ENCODE measurements around the gene GOT2. TPM values are rescaled to one million over a fixed set of nuclear protein-coding genes. Genes with fewer than 3 reads are reported as not detected.

GOT2 gene
- total and polyA plus RNA-seq, 2 donors (not counting 3 experiments of a cell fraction or from before 2014, with no cell fraction given), result 53.4 to 127 TPM

DNA sequence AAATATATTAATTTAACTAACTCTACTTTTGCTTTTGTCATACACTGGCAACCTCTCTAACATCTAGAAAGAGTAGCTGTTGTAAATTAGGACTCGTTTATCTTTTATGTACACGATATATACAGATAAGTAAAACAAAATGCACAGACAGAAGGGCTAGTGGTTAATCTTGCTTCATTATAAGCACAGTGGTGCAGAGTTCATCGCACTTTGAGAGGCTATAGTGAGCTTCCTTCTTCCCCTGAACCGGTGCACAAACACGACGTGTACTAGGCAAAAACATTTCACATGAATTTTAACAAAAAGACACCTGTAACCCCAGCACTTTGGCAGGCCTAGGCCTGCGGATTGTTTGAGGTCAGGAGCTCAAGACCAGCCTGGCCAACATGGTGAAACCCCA lies 10.4 kb upstream of the GOT2 start:
- no peaks in the 10 kb centered on the region for H4K20me1 ChIP-seq (replicated peaks; ENCODE audit: control insufficient read depth, extremely low read depth, insufficient read depth, low read length)
- no peak overlapping the region for H3K9ac ChIP-seq (replicated peaks; ENCODE audit: extremely low read depth, insufficient read depth, low read length)
- no peak overlapping the region for H2AFZ ChIP-seq (ENCODE audit: low read depth, low read length)
- POLR2A ChIA-PET, result no interaction called here
- CTCF ChIA-PET, result interaction anchor here (4.8 kb wide), 1 partner anchor 12 kb away, joined by 25 read pairs; no protein-coding TSS in a partner anchor
- FAIRE-seq, result no peak
- H3K9me1 ChIP-seq (replicated peaks; ENCODE audit: control insufficient read depth, extremely low read depth, insufficient read depth, low read length), result no peaks in the 10 kb centered on the region
- no peak overlapping the region for H3K4me3 ChIP-seq (replicated peaks in 1 of 3; ENCODE audit: insufficient read depth in 1 of 3, low read depth in 1 of 3, low read length in 3 of 3)
- H3K9me3 ChIP-seq (replicated peaks; ENCODE audit: control insufficient read depth, insufficient read depth, low read length), result no peaks in the 10 kb centered on the region
- DNase-seq (ENCODE audit: low read depth, low spot score), result no peak
- no peaks in the 10 kb centered on the region for H3K36me3 ChIP-seq (ENCODE audit: control insufficient read depth in 2 of 2, extremely low read depth in 1 of 2, insufficient read depth in 2 of 2, low read length in 2 of 2)
- dilution Hi-C loops (cut with MboI; ENCODE audit: extremely low pct_ligation_motif_present, low sequenced_read_pairs), result no loop called here
- H3K79me2 ChIP-seq (ENCODE audit: control insufficient read depth, insufficient read depth, low read length), result no peaks in the 10 kb centered on the region
- no peak overlapping the region for H3K4me2 ChIP-seq (ENCODE audit: insufficient read depth, low read length)
- TF ChIP-seq POLR2AphosphoS5 (IDR thresholded peaks at IDR 0.05; ENCODE audit: insufficient read depth, low read depth, low read length) (no peak), MYC (IDR thresholded peaks at IDR 0.05; ENCODE audit: low read depth, low read length) (no peak), FOS (IDR thresholded peaks at IDR 0.05; ENCODE audit: borderline replicate concordance, insufficient read depth, low read length) (no peak), EZH2 (IDR thresholded peaks at IDR 0.05; ENCODE audit: borderline replicate concordance, low read depth, low read length, severe bottlenecking) (no peak), JUN (IDR thresholded peaks at IDR 0.05; ENCODE audit: borderline replicate concordance, insufficient read depth, insufficient read length, low read depth) (no peak), GATA2 (IDR thresholded peaks at IDR 0.05; ENCODE audit: insufficient read depth, insufficient read length, low read depth, low read length) (no peak), POLR2A (IDR thresholded peaks at IDR 0.05; ENCODE audit: low read depth, low read length) (no peak)
- TF ChIP-seq, protein P1, sequence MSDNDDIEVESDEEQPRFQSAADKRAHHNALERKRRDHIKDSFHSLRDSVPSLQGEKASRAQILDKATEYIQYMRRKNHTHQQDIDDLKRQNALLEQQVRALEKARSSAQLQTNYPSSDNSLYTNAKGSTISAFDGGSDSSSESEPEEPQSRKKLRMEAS (IDR thresholded peaks at IDR 0.05; ENCODE audit: insufficient read depth, insufficient read length), result no peak
- TF ChIP-seq, protein P2, sequence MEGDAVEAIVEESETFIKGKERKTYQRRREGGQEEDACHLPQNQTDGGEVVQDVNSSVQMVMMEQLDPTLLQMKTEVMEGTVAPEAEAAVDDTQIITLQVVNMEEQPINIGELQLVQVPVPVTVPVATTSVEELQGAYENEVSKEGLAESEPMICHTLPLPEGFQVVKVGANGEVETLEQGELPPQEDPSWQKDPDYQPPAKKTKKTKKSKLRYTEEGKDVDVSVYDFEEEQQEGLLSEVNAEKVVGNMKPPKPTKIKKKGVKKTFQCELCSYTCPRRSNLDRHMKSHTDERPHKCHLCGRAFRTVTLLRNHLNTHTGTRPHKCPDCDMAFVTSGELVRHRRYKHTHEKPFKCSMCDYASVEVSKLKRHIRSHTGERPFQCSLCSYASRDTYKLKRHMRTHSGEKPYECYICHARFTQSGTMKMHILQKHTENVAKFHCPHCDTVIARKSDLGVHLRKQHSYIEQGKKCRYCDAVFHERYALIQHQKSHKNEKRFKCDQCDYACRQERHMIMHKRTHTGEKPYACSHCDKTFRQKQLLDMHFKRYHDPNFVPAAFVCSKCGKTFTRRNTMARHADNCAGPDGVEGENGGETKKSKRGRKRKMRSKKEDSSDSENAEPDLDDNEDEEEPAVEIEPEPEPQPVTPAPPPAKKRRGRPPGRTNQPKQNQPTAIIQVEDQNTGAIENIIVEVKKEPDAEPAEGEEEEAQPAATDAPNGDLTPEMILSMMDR (IDR thresholded peaks at IDR 0.05; ENCODE audit: extremely low read depth in 1 of 2, insufficient read depth in 1 of 2, low read depth in 1 of 2, low read length in 2 of 2), result no peak
- no peak overlapping the region for H3K27ac ChIP-seq (ENCODE audit: insufficient read depth, low read depth, low read length)
- H3K4me1 ChIP-seq (ENCODE audit: control insufficient read depth, extremely low read depth, insufficient read depth, low read length), result no peaks in the 10 kb centered on the region
- H3K27me3 ChIP-seq (ENCODE audit: control insufficient read depth in 2 of 2, insufficient read depth in 2 of 2, low read length in 2 of 2), result no peaks in the 10 kb centered on the region
- BruUV-seq (replicated peaks), result no TSS peak
- intact Hi-C loops (cut with micrococcal nuclease), result no loop called here

All from endothelial cell of umbilical vein (primary cell).